GM21367 (cell line): ENCODE measurements around the gene CALD1.

Experiments used
- ATAC-seq: cut with Tn5 transposase; IDR thresholded peaks from one replicate; pipeline ENCODE4 v1.9.1; 2021; ENCODE audit not compliant: unreplicated experiment

Gene CALD1, protein sequence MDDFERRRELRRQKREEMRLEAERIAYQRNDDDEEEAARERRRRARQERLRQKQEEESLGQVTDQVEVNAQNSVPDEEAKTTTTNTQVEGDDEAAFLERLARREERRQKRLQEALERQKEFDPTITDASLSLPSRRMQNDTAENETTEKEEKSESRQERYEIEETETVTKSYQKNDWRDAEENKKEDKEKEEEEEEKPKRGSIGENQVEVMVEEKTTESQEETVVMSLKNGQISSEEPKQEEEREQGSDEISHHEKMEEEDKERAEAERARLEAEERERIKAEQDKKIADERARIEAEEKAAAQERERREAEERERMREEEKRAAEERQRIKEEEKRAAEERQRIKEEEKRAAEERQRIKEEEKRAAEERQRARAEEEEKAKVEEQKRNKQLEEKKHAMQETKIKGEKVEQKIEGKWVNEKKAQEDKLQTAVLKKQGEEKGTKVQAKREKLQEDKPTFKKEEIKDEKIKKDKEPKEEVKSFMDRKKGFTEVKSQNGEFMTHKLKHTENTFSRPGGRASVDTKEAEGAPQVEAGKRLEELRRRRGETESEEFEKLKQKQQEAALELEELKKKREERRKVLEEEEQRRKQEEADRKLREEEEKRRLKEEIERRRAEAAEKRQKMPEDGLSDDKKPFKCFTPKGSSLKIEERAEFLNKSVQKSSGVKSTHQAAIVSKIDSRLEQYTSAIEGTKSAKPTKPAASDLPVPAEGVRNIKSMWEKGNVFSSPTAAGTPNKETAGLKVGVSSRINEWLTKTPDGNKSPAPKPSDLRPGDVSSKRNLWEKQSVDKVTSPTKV

GRCh38 chr7:134778941-134779740 is at the start of gene CALD1:
Gene CALD1, plus strand, starts transcription at chr7:134779634. Its CDS starts 88,100 bp downstream, at chr7:134867734.
- ATAC-seq: no peak

DNA sequence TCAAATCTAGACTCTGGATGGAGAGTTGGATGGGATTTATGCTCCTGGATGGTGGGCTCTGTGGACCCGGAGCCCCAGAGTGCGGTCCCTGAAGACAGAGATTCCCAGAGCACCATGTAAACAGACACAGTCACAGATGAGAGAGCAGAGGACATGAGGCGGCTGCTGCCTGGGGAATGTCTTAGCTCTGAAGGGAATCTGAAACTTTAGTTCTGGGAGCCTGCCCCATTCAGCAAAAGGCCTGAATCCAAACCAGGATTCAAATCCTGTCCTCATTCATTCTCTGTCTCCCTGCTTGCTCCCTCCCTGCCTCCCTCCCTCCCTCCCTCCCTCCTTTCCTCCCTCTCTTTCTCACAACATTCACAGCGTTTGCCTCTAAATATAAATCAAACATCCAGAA is 49.5 kb upstream of the CALD1 start:
- no peak for ATAC-seq

- no peak for ATAC-seq
Measured at GRCh38 chr7:134730411-134730829, 49.0 kb upstream of the CALD1 start.

GRCh38 chr7:134731616-134732015 is 47.8 kb upstream of the CALD1 start:
- ATAC-seq: no peak

- ATAC-seq: no peak
Measured at GRCh38 chr7:134732728-134733127, 46.7 kb upstream of the CALD1 start.

DNA sequence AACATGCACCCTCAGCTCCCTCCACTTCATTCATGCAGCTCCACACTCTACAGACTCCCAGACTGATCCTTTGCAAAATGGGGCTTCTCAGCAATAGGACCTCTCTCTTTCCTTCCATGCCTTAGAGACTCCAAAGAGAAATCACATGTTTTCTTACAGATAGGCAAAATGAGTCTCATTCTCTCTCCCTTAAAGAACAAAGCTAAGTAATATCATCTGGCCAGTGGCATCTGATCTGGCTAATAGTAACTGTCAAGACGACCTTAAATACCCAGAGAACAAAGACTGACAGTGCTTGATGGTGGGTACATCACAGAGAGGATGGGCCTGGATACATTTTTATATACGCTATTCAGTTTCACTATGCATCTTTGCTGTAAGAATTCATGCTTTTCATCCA is 43.1 kb upstream of the CALD1 start:
- ATAC-seq: no peak

DNA sequence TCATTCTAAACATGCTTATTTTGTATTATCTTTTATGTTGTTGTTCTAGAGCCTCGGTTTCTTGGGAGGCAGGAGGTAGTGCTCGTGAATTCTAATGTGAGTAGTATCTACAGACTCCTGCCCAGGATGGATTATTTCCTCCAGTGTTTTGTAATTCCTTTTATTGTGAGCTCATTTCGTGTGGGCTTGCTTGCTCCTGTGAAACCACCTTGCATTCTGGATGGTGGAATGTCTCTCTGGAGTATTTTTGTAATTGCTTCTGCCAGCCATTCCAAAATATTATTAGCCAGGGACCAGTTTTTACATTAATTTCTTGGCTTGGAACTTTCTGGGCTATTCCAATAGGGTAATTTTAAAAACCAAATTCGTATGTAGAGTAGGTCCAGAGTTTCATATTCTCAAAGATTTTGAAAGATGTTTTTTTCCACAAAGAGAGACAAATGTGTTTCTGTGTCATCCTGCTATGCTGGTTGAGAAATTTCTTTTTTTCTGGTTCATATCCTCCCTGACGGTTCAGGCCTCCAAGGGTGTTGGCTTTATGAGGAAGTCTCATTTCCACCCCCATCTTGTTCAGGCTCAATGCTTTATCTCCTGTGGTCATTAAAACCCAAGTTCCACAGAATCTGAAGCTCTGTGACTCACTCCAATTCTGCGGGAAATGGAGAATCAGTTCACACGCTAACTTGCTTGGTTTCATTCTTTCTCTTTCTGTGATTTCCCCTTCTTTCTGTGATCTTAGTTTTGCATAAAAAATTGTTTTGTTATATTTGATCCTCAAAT is 41.7 kb upstream of the CALD1 start:
- ATAC-seq: no peak

- ATAC-seq: no peak
Measured at GRCh38 chr7:134739362-134739761, 40.1 kb upstream of the CALD1 start.

- ATAC-seq: no peak
Measured at GRCh38 chr7:134740376-134740775, 39.1 kb upstream of the CALD1 start.

DNA sequence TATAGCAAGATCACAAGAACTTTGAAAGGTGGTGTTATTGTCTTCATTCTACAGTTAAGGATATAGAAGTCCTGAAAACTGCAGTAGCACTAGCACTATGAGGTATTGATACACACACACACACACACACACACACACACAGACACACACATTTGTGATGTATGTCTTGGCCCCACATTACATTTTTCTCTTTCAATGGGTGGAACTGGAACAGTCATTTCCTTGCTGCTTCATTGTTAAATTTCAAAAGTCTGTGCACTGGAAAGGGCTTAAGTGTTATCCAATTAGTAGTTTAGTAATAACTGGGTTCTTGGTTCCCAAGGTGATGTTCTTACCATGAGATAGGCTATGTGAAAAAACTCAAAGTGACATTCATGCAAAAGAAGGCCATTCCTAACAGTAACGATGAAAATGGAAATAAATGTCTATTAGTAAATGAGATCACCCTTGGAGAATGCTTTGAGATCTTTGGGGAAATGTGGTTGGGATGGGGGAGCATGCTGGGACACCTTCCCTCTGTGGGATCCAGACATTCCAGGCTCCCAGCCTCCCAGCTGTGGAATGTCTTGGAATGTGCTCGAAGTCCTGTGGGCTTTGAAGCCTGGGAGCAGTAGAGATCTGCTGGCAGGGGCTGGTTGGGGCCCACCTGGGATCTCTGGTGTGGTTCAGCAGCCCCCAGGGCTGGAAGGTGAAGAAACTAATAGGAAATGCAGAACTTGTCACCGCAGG is 37.4 kb upstream of the CALD1 start:
- no peak for ATAC-seq

- ATAC-seq: no peak
Measured at GRCh38 chr7:134742688-134743350, 36.6 kb upstream of the CALD1 start.

DNA sequence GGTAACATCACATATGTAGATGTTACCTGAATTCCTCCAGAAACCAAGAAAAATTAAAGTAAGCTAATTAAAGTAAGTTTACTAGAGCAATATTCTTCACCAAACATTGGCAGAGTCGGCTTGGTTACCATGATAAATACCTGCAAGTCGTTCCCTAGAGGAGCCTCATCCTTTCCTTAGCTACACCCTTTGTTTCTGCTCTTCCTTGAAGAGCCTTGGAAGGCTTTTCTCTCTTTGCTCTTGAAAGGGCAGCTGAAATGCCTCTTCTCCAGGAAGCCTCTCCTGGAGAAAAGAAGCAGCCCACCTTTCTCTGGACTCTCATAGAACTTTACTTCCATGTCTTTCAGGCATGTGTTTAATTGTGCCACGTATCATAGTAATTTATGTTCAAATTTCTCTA is 34.9 kb upstream of the CALD1 start:
- no peak for ATAC-seq

DNA sequence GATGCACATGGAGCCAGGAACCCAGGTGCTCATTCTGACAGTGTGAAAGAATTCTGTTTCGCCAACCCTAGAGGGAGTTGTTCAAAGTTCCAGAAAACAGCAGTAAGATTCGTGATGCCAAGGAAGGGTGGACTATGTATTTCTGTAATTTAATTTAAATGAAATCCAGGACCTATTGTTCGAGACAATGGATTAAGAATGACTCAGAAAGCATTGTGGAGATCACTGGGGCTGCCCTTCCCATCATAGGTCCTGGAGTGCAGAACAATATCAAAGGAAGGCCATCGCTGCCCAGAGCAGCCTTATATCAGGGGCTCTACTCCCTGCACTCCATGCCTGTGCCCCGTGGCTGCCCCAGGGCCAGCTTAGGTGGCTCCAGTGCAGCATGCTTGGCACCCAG is 32.1 kb upstream of the CALD1 start:
- no peak for ATAC-seq

GRCh38 chr7:134750083-134751062 is 29.1 kb upstream of the CALD1 start:
- ATAC-seq: peak; percentile 72

DNA sequence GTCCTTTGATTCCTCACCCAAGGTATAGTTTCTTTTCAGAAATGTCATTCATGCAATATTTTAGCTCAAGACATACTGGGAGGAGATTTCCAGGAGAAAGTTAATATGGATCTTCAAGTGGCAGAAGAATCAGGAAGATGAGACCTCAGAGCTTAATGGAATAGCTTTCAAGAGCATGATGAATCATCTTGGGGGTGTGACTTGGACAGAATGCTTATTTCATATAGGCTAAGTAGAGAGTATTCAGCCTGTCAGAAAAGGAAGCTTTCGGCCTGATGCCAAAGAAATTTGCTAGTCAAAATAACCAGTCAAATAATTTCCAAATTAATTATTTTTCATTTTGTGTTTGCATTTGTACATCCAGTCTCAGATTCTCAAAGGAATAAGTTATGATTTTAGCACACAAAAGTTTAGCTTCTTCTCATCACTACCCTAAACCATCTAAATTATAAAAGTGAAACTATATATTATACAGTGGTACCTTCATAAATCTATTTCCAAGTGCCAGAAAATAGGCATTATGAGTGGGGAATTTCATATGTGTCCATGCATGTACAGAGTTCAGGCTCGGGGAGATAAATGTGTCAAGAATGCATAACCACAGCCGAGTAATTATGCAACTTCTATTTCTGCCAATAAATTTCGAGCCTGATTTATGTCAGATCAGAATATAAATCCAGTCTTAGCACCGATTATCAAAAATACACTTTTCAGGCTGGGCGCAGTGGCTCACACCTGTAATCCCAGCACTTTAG is 27.3 kb upstream of the CALD1 start:
- no peak for ATAC-seq

- no peak for ATAC-seq
Measured at GRCh38 chr7:134755422-134756022, 23.9 kb upstream of the CALD1 start.

- ATAC-seq: no peak
Measured at GRCh38 chr7:134757938-134758337, 21.5 kb upstream of the CALD1 start.
